Putamen (tissue), 1 donor: ENCODE data around the gene AFDN.

Experiments used
- DNase-seq: peaks from one replicate; pipeline ENCODE4 v3.0.0-alpha.2; 2016; ENCODE audit warnings: low spot score

Gene AFDN

GRCh38 chr6:167978607-167979006, 151.9 kb downstream of the AFDN start:
- no peak for DNase-seq

- no peak for DNase-seq
Observed at GRCh38 chr6:167979436-167980139, 152.9 kb downstream of the AFDN start.

- no peak for DNase-seq
Observed at GRCh38 chr6:167980911-167981580, 154.3 kb downstream of the AFDN start.

- no peak for DNase-seq
Observed at GRCh38 chr6:167981916-167982462, 155.3 kb downstream of the AFDN start.

- no peak for DNase-seq
Observed at GRCh38 chr6:167984144-167984719, 157.5 kb downstream of the AFDN start.

GRCh38 chr6:167984876-167985604, 158.3 kb downstream of the AFDN start:
- DNase-seq = no peak

- DNase-seq = no peak
Observed at GRCh38 chr6:167985911-167986595, 159.3 kb downstream of the AFDN start.

- DNase-seq = no peak
Observed at GRCh38 chr6:167987396-167988153, 160.9 kb downstream of the AFDN start.

GRCh38 chr6:167988154-167988495, 161.4 kb downstream of the AFDN start:
- DNase-seq = no peak

- no peak for DNase-seq
Observed at GRCh38 chr6:167988945-167989841, 162.5 kb downstream of the AFDN start.

- DNase-seq = no peak
Observed at GRCh38 chr6:167990016-167990945, 163.6 kb downstream of the AFDN start.

GRCh38 chr6:167993169-167993568, 166.5 kb downstream of the AFDN start:
- no peak for DNase-seq

GRCh38 chr6:167993831-167994230, 167.1 kb downstream of the AFDN start:
- no peak for DNase-seq

GRCh38 chr6:167995302-167995701, 168.6 kb downstream of the AFDN start:
- DNase-seq = no peak

- no peak for DNase-seq
Observed at GRCh38 chr6:167995731-167996151, 169.0 kb downstream of the AFDN start.

GRCh38 chr6:167996424-167997199, 169.9 kb downstream of the AFDN start:
- peak; percentile 58 for DNase-seq

GRCh38 chr6:167997642-167998041, 170.9 kb downstream of the AFDN start, which contains the start of gene KIF25:
TSS of gene KIF25 (plus strand) at chr6:167997671. CDS start at chr6:168029586, 31,915 bp downstream.
- DNase-seq = no peak

- no peak for DNase-seq
Observed at GRCh38 chr6:167998215-167998614, 171.5 kb downstream of the AFDN start.
